HG03135 (cell line): ENCODE measurements around the gene NAV2.

Experiments used
- ATAC-seq: cut with Tn5 transposase; IDR thresholded peaks from one replicate; pipeline ENCODE4 v1.9.1; 2021; ENCODE audit warnings: mild to moderate bottlenecking, moderate library complexity; ENCODE audit not compliant: unreplicated experiment

The NAV2 gene

GRCh38 chr11:20047769-20048154 is 335.1 kb downstream of the NAV2 start:
- ATAC-seq: no peak

GRCh38 chr11:20048246-20048645 is 335.6 kb downstream of the NAV2 start:
- no peak for ATAC-seq

- ATAC-seq: no peak
Observed at GRCh38 chr11:20048707-20049106, 336.1 kb downstream of the NAV2 start.

- ATAC-seq: no peak
Observed at GRCh38 chr11:20049231-20049630, 336.6 kb downstream of the NAV2 start.

GRCh38 chr11:20050048-20050447 is 337.4 kb downstream of the NAV2 start:
- no peak for ATAC-seq

GRCh38 chr11:20050551-20051333 is 338.1 kb downstream of the NAV2 start:
- ATAC-seq: no peak

- ATAC-seq: no peak
Observed at GRCh38 chr11:20051469-20052399, 339.1 kb downstream of the NAV2 start.

GRCh38 chr11:20053572-20053971 is 340.9 kb downstream of the NAV2 start:
- ATAC-seq: no peak

- no peak for ATAC-seq
Observed at GRCh38 chr11:20054584-20054983, 341.9 kb downstream of the NAV2 start.

GRCh38 chr11:20055312-20055711 is 342.7 kb downstream of the NAV2 start:
- ATAC-seq: no peak

- ATAC-seq: no peak
Observed at GRCh38 chr11:20056109-20056949, 343.7 kb downstream of the NAV2 start.

- ATAC-seq: no peak
Observed at GRCh38 chr11:20056950-20057943, 344.6 kb downstream of the NAV2 start.

- ATAC-seq: no peak
Observed at GRCh38 chr11:20058749-20059458, 346.3 kb downstream of the NAV2 start.

GRCh38 chr11:20059587-20060021 is 347.0 kb downstream of the NAV2 start:
- ATAC-seq: no peak

GRCh38 chr11:20060181-20060580 is 347.5 kb downstream of the NAV2 start:
- ATAC-seq: no peak

- no peak for ATAC-seq
Observed at GRCh38 chr11:20060647-20061205, 348.1 kb downstream of the NAV2 start.

GRCh38 chr11:20061776-20062175 is 349.1 kb downstream of the NAV2 start:
- no peak for ATAC-seq

- ATAC-seq: no peak
Observed at GRCh38 chr11:20064961-20065405, 352.3 kb downstream of the NAV2 start.

GRCh38 chr11:20065406-20065805 is 352.8 kb downstream of the NAV2 start:
- ATAC-seq: no peak
